ENCODE results near the gene MRPL46. TPM values are rescaled to one million over a fixed set of nuclear protein-coding genes. Genes with fewer than 3 reads are reported as not detected.

The MRPL46 gene
- total RNA-seq, 1 donor from 2014 or later: 22.2 TPM

DNA sequence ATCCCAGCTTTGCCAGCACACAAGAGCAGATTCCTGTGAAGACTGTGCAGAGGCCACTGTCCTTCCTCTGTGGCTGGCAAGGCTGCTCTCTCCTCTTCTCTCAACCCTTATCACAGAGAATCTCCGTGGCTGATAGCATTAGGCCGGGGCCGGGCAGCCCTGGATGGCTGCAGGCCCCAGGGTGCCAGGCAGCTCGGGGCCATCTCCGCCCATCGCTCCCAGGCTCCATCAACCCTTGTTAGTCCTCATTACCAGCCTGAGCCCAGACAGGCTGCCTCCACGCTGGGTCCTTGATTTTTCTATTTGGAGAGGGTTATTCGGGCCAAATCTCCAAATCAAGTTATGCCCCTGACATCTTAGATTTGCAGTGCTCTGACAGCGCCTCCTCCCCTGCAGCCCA, 39.1 kb downstream of the MRPL46 start:
- no peaks in the 10 kb centered on the region for H3K36me3 ChIP-seq (ENCODE audit: control insufficient read depth, insufficient read depth, low read length)
- no peak for DNase-seq (ENCODE audit: low read depth)
- no peaks in the 10 kb centered on the region for H3K27me3 ChIP-seq (ENCODE audit: control insufficient read depth, insufficient read depth, low read length)
- TF ChIP-seq, protein P1, sequence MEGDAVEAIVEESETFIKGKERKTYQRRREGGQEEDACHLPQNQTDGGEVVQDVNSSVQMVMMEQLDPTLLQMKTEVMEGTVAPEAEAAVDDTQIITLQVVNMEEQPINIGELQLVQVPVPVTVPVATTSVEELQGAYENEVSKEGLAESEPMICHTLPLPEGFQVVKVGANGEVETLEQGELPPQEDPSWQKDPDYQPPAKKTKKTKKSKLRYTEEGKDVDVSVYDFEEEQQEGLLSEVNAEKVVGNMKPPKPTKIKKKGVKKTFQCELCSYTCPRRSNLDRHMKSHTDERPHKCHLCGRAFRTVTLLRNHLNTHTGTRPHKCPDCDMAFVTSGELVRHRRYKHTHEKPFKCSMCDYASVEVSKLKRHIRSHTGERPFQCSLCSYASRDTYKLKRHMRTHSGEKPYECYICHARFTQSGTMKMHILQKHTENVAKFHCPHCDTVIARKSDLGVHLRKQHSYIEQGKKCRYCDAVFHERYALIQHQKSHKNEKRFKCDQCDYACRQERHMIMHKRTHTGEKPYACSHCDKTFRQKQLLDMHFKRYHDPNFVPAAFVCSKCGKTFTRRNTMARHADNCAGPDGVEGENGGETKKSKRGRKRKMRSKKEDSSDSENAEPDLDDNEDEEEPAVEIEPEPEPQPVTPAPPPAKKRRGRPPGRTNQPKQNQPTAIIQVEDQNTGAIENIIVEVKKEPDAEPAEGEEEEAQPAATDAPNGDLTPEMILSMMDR (IDR thresholded peaks at IDR 0.05; ENCODE audit: insufficient read depth, low read length, poor library complexity, severe bottlenecking): no peak
- no peak overlapping the region for H3K4me3 ChIP-seq (ENCODE audit: low read depth, low read length)

DNA sequence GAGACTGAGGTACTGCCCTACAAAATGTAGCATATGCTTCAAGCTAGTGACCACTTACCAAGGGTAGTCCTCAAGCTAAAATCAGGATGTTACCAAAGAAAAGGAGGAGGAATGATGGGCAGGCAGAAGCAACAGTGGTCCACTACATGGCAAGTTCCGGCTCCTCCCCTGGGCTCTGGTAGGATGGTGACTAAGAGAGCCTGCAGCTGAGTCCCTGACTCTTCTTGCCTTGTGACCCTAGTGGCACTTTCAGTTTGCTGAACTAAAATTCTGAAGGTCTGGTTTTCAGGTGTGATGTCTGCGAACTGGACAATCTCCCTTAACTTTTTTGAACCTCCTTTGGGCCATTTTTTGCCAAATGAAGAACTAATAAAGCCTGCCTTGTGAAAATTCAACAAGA, 40.9 kb downstream of the MRPL46 start:
- no peak for DNase-seq (ENCODE audit: low read depth)
- no peaks in the 10 kb centered on the region for H3K36me3 ChIP-seq (ENCODE audit: control insufficient read depth, insufficient read depth, low read length)
- TF ChIP-seq, protein P1 (IDR thresholded peaks at IDR 0.05; ENCODE audit: insufficient read depth, low read length, poor library complexity, severe bottlenecking): no peak

DNA sequence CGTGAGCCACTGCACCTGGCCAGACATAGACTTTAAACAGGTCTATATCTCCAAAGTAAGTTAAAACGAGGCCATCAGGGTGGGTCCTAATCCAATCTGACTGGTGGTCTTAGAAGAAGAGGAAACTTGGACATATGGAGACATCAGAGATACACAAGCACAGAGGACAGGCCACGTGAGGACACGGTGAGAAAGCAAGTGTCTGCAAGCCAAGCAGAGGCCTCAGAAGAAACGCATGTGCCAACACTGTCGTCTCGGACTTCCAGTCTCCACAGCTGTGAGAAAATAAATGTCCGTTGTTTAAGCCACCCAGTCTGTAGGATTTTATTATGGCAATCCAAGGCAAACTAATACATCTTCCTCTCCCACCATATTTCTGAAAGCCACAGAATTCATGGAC, 43.9 kb downstream of the MRPL46 start:
- H3K4me3 ChIP-seq (ENCODE audit: low read depth, low read length): no peak overlapping the region
- H3K27me3 ChIP-seq (ENCODE audit: control insufficient read depth, insufficient read depth, low read length): no peaks in the 10 kb centered on the region
- no peaks in the 10 kb centered on the region for H3K36me3 ChIP-seq (ENCODE audit: control insufficient read depth, insufficient read depth, low read length)
- TF ChIP-seq, protein P1 (IDR thresholded peaks at IDR 0.05; ENCODE audit: insufficient read depth, low read length, poor library complexity, severe bottlenecking): no peak
- no peak for DNase-seq (ENCODE audit: low read depth)

More for the DNA sequence above, 40.9 kb downstream of the MRPL46 start:
- Histone ChIP-seq H3K27me3 (ENCODE audit: control insufficient read depth, insufficient read depth, low read length) (no peaks in the 10 kb centered on the region), H3K4me3 (ENCODE audit: low read depth, low read length) (no peak overlapping the region)

DNA sequence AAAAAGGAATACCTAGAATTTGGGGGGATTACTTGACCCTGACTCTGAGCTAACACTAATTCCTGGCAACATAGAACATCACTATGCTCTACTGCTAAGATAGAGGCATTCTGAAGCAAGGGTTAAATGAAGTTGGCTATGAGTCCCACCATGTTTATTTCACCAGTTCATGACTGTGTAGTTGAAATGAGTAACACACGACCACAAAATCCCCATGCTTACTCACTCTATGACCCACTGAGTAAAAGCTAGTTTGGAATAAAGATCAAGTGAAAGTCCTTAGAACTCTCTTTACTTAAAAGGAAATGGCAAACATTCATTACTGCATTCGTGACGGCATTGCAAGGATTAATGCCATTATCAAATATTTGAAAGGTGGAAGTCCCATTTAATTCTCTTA, 47.4 kb downstream of the MRPL46 start:
- TF ChIP-seq, protein P1 (IDR thresholded peaks at IDR 0.05; ENCODE audit: insufficient read depth, low read length, poor library complexity, severe bottlenecking): no peak
- Histone ChIP-seq H3K36me3 (ENCODE audit: control insufficient read depth, insufficient read depth, low read length) (no peaks in the 10 kb centered on the region), H3K27me3 (ENCODE audit: control insufficient read depth, insufficient read depth, low read length) (no peaks in the 10 kb centered on the region), H3K4me3 (ENCODE audit: low read depth, low read length) (no peak overlapping the region)
- no peak for DNase-seq (ENCODE audit: low read depth)

Other genes starting within 250 kb of the MRPL46 start
- gene NTRK3, start 210.6 kb downstream of the MRPL46 start, total RNA-seq: 0.34 TPM in 1 of 2 replicates, not detected in the other
- gene MRPS11, start 320 bp upstream of the MRPL46 start, total RNA-seq: 40.5 and 48.4 TPM in 2 replicates
- gene DET1, start 79.3 kb upstream of the MRPL46 start, total RNA-seq: 5.9 and 6.0 TPM in 2 replicates
- 78.2 and 78.7 TPM in 2 replicates for gene AEN, start 154.0 kb upstream of the MRPL46 start, total RNA-seq
- gene ISG20, start 171.6 kb upstream of the MRPL46 start, total RNA-seq: 22.3 and 36.0 TPM in 2 replicates